ENCODE measurements around the gene DOK7. TPM values are rescaled to one million over a fixed set of nuclear protein-coding genes. Genes with fewer than 3 reads are reported as not detected.

Gene DOK7
- total RNA-seq, 1 donor from 2014 or later = 0.72 TPM

GRCh38 chr4:3480528-3481112, 17.5 kb downstream of the DOK7 start:
- TF ChIP-seq CTCF (conservative IDR thresholded peaks at IDR 0.05) = peak; percentile 100
- Mint-ChIP-seq H3K27ac (peak overlapping the region; percentile 48), H3K36me3 (no peaks in the 10 kb centered on the region), H3K4me1 (ENCODE audit: unreplicated experiment) (peaks cover 9% of the 10 kb centered on the region), H3K9me3 (no peaks in the 10 kb centered on the region), H3K4me3 (no peak overlapping the region), H3K27me3 (peaks cover 6% of the 10 kb centered on the region)
- DNase-seq (ENCODE audit: extremely low spot score, unreplicated experiment) = peak; percentile 96

GRCh38 chr4:3481113-3481531, 18.0 kb downstream of the DOK7 start:
- Mint-ChIP-seq H3K36me3 (no peaks in the 10 kb centered on the region), H3K27ac (peak overlapping the region; percentile 43), H3K27me3 (peaks cover 6% of the 10 kb centered on the region), H3K4me1 (ENCODE audit: unreplicated experiment) (peaks cover 9% of the 10 kb centered on the region), H3K9me3 (no peaks in the 10 kb centered on the region), H3K4me3 (peak overlapping the region; percentile 39)
- TF ChIP-seq CTCF (conservative IDR thresholded peaks at IDR 0.05) = no peak
- DNase-seq (ENCODE audit: extremely low spot score, unreplicated experiment) = no peak

DNA sequence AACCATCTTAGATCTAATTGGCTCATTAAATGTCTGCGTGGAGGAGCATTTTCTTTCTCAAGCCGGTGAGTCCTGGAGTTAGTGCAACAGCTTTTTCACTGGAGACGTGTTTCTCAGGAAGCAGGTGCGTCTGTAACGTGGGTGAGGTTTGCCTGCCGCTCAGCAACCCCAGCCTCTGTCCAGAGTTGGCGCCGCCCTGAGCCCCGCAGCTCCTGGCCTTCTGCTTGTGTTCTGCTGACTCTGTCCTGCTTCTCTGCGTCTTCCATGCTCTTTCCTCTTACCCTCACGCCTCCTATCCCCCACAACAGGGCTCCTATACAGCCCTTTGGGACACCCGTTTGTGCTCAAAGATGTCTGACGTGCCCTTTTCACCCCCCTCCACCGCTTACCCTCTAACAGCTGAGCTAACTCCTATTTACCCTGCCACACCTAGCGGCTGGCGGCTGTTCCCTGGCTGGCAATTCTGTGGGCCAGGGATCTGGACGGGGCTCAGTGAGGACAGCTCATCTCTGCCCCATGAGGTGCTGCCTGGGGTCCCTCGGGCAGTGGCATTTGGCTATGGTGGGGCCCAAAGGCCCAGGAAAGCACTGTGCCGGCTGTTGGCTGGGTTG, 18.8 kb downstream of the DOK7 start:
- Mint-ChIP-seq H3K9me3 (no peaks in the 10 kb centered on the region), H3K27me3 (peaks cover 9% of the 10 kb centered on the region), H3K4me1 (ENCODE audit: unreplicated experiment) (peaks cover 9% of the 10 kb centered on the region), H3K36me3 (no peaks in the 10 kb centered on the region), H3K27ac (no peak overlapping the region), H3K4me3 (no peak overlapping the region)
- no peak for TF ChIP-seq CTCF (conservative IDR thresholded peaks at IDR 0.05)
- no peak for DNase-seq (ENCODE audit: extremely low spot score, unreplicated experiment)

- Mint-ChIP-seq H3K4me3 (no peak overlapping the region), H3K36me3 (no peaks in the 10 kb centered on the region), H3K9me3 (no peaks in the 10 kb centered on the region), H3K27me3 (peaks cover 9% of the 10 kb centered on the region), H3K27ac (no peak overlapping the region), H3K4me1 (ENCODE audit: unreplicated experiment) (peaks cover 9% of the 10 kb centered on the region)
- TF ChIP-seq CTCF (conservative IDR thresholded peaks at IDR 0.05) = no peak
- no peak for DNase-seq (ENCODE audit: extremely low spot score, unreplicated experiment)
Measured at GRCh38 chr4:3482707-3483106, 19.6 kb downstream of the DOK7 start.

GRCh38 chr4:3483471-3483921, 20.4 kb downstream of the DOK7 start:
- Mint-ChIP-seq H3K27ac (no peak overlapping the region), H3K4me1 (ENCODE audit: unreplicated experiment) (peaks cover 9% of the 10 kb centered on the region), H3K36me3 (no peaks in the 10 kb centered on the region), H3K4me3 (no peak overlapping the region), H3K9me3 (no peaks in the 10 kb centered on the region), H3K27me3 (peaks cover 12% of the 10 kb centered on the region)
- TF ChIP-seq CTCF (conservative IDR thresholded peaks at IDR 0.05) = no peak
- no peak for DNase-seq (ENCODE audit: extremely low spot score, unreplicated experiment)

Measured in type B pancreatic cell (in vitro differentiated cells).